ENCODE results near the gene GJA1.

The GJA1 gene

DNA sequence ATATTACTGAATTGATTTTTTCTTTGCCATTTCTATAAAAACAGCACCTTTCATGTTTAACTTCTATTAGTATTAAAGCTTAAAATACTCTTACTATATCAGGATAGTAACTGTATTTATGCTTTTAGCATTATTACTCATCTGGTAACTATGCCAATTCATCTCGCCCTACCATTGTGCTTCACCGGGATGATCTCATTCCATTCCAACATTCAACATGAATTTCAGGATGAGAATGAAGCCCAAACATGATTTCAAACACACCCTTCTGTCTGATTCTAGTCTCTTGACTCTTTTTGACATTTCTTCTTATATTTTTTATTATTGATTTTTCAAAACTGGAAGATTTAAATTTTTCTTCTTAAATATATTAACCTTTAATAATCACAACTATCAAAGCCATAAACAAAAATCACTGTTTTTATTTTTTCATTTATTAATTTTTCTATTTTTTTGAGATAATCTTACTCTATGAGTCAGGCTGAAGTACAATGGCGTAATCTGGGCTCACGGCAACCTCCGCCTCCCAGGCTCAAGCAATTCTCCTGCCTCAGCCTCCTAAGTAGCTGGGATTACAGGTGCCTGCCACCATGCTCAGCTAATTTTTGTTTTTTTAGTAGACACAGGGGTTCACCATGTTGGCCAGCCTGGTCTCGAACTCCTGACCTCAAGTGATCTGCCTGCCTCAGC, 46.7 kb downstream of the GJA1 start:
- DNase-seq = no peak

DNA sequence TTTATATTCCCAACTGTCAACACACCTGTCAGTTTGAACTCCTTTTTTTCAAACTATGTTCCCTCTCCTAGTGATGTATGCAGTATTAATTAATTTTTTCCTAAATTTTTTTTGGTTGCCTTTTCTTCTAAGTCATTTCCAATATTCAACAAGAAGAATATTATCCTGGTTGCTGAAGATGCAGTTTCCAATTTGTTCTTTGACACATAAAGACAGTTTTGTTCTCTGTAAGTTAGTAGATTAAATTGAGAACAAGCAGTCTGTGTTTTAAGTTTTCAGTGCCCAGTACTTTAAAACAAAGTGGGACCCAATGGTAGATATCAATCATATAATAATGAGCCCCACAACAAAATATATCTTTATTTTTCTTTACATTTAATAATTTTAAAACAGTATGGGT, 47.3 kb downstream of the GJA1 start:
- no peak for DNase-seq

DNA sequence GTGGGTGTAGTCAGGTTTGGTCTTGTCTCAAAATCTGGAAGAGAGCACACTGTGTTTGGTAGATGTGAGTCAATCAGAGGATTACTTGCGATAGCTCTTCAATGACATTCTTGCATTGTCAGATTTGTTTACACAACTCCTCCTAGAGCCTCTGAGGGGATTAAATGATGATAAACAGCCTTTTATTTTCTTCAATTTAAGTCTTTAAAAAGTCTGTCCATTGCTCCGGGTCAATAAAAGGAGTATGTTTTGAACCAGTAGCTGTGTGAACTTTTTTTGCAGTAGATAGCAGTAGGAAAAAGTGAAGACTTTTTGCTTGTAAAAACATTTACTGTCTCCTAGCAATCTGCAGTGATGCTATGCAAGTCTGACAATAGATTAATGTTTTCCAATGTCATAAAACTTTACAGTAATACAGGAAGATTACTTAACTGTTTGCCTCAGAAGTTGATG, 49.9 kb downstream of the GJA1 start:
- no peak for DNase-seq

DNA sequence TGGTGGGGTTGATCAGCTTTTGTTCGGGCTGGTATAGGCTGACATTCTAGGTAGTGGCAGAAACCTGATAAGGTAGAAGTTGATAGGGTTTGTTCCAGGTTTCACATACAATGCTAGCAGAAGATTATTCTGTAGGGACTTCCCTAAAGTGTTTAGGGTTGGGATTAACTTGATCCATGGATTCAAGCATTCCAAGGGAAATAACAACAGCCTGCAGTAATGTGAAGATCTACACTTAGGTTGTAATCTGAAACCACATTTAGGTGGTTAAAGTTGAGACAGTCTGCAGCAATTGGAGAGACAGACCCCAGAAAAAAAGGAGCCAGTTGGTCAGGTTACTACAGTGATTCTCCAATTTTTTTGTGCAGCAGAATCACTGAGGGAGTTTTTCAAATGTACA, 56.1 kb downstream of the GJA1 start:
- no peak for DNase-seq

DNA sequence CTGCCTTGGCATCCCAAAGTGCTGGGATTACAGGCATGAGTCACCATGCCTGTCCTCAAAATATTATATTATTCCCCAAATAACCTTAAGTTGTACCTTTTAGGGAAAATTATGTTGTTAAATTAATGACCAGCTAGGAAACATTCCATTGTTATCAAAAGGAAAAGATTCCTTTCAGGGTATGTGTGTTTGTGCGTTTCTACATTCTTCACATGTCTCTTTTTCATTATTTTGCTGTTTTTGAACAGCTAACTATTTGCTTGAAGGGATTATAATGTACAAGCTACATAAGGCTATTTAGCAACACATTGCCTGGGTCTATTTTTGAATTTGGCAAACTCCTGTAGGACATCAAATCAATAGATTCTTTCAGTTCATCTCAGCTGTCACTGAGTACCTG, 57.1 kb downstream of the GJA1 start:
- no peak for DNase-seq

- DNase-seq = no peak
These were observed 62.5 kb downstream of the GJA1 start for GRCh38 chr6:121497970-121498375.

GRCh38 chr6:121498481-121499276, 63.2 kb downstream of the GJA1 start:
- no peak for DNase-seq

Measured in right kidney (tissue), 1 donor.